ENCODE data around the gene MRPL9.

Gene MRPL9

DNA sequence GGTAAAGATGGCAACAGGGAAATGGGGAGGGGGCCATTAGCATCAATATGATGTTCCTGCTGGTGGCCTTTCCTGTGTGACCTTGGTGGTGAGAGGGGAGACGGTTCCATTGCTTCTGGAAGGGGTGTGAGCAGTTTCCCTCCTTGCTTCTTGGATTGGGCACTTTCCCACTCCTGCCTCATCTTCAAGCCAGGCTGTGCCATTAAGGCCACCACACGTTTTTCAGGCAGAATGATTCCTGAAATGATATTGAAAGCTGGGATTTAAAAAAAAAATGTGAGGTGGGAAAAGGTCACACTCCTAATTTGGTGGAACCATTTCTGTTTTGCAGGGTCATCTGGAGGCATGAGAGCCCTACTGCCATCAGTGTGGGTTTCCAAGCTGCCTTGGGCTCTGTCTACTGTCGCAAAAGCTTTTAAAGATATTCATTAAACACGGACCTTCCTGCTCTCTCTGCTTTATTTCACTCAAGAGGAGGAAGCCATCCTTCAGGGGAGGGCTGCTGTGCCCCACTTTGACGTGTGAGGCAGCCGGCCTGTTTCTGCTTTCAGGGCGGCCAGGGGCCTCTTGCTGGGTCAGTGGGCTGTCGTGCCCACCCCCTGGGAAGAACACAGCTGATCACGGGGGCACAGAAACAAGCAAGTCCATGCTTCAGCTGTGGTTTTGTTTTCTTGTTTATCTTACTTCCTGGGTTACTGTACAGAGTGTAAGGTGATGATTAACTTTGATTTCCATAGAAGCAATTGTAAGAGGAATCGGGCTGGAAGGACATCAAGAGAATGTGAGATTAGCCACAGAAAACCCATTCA lies 33.9 kb downstream of the MRPL9 start:
- no peak for DNase-seq

GRCh38 chr1:151728151-151729054 lies 34.9 kb downstream of the MRPL9 start:
- no peak for DNase-seq

DNA sequence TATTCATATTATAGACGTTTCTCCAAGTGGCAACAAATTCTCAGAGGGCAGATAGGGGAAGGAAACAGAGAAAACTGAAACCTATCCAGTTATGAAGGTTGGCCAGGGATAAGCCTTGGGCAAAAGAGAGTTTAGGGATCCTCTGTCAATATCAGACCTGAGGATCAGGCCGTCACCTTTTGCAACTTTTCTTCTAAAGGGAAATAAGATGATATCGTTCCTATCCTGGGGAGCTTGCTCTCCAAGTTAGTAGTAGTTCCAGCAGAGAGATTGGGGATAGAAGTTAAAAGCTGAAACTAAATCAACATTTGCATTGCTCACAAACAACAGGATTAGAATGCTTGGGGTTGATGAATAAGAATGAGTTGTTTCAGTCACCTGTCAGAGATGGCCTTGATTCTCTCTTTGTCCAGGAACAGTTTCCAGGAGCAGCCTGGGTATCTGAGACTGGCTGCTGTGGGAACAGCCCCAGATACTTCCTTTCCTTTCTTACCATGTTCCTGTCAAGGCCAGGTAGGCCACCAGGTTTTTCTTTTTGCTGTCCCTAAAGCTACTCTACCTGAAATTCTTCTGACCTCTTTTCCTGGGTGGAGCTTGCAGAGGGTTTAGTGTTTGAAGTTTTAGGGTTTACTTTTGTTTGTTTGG lies 39.4 kb downstream of the MRPL9 start:
- DNase-seq, result no peak

GRCh38 chr1:151721788-151722510 lies 41.3 kb downstream of the MRPL9 start:
- no peak for DNase-seq

- peak; percentile 32 to 42 for DNase-seq
These were observed 42.1 kb downstream of the MRPL9 start, which contains the start of gene RIIAD1 for GRCh38 chr1:151720974-151721787. Gene RIIAD1, plus strand, starts transcription at chr1:151721522. Its CDS starts 15 bp downstream, at chr1:151721537.

GRCh38 chr1:151720554-151720953 lies 42.7 kb downstream of the MRPL9 start:
- DNase-seq, result no peak

DNA sequence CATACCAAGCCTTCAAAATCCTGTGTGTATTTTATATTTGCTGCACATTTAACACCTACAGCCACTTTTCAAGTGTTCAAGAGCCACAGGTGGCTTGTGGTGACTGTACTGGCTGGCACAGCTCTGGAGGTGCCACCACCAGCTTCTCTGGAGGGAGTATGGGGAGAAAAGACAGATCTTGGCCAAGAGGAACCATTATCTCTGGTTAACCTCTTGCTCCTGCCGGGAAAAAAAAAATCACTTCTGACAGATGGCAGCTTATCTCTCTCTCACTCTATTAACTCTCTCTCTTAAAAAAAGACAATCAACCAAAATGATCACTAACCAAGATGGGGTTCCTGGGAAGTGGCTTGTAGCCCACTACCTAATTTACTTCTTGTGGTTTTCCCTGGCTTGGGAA lies 43.2 kb downstream of the MRPL9 start:
- no peak for DNase-seq

GRCh38 chr1:151718666-151719065 lies 44.6 kb downstream of the MRPL9 start:
- no peak for DNase-seq

DNA sequence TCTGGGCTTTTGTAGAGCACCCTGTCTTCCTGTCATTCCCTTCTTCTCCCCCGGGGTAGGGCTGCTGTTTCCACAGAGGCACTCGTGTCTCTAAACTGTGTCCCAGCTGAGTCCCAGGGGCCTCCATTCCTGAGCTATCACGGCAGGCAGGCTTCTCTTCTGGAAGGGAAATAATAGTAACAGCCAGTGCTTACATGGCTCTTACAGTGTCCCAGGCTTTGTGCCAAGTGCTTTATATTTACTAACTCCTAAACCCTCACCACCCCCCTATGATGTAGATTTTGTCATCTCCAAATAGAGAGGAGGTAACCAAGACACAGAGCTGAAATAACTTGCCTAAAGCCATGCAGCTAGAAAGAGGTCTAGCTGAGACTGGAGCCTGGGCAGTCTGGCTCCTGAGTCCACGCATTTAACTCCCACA lies 45.3 kb downstream of the MRPL9 start:
- DNase-seq, result no peak

DNA sequence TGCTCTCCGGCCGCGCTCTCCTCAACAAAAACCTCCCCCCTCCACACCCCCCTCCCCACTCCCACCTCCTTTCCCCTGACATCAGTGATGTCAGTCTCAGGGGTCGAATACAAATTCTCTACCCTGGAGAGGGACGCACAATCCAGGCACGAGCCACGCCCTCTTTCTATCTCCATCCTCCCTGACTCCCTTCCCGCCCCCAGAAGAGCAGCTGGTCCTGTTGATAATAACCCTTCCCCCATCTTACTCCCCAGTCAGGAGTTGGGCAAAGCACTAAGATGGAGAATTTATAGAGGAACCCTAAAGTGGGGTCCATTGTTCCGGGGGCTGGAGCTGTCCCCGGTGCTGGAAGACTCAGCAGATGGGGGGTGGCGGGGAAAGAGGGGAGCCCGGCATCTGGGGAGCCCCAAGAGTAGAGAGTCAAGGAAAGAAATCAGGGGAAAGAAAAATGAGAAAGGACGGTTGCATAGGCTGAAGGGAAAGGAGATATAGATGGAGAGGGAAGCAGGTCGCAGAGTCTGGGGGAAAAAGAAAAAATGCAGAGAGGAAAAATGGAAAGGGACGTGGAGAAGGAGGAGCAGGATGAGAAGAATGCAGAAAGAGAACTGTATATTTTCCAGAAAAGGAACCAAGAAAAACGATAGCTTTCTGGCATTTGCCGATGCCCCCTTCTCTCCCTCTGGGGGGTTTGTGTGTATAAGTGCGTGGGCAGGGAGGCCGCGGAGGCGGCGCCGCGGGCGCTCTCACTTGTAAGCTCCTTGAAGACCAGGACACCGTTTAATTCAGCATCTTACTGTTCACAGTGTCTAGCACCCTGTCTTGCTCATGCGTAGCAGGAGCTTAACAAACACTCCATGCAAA lies 46.3 kb downstream of the MRPL9 start, which contains the start of gene CELF3:
Gene CELF3, minus strand, starts transcription at position 33 of the 861 bp plus-strand sequence. CDS start 783 bp downstream, outside the sequence.
- no peak for DNase-seq

GRCh38 chr1:151716405-151716762 lies 46.9 kb downstream of the MRPL9 start:
- DNase-seq, result no peak

DNA sequence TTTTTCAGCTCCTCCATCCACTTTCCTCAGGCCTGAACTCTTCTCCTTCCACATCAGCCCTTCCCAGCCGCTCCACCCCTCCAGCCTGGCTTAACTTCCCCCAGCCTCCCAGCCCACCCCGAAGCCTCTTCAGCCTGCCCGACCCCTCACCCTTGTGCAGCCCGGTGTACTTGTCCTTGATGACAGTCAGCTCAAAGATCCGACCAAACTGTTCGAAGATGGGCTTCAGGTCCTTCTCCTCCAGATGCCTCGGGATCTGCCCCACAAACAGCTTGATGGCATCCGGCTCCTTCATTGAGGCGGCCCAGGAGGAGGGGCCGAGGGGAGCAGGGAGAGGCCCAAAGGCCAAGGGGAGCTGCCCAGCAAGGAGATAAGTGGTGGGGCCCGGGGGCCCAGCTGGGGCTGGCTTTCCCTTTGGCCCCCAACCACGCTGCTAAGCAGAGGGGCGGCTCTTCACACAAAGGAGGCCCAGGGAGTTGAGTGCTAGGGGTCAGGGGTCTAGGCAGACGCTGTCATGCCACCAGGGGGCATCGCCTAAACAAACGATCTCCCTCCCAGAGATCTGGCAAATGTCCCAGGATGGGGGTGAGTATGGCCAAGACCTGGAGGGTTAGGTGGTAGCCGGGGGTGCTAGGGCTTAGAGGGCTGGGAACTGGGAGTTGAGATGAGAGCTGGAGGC lies 47.4 kb downstream of the MRPL9 start:
- DNase-seq, result no peak

DNA sequence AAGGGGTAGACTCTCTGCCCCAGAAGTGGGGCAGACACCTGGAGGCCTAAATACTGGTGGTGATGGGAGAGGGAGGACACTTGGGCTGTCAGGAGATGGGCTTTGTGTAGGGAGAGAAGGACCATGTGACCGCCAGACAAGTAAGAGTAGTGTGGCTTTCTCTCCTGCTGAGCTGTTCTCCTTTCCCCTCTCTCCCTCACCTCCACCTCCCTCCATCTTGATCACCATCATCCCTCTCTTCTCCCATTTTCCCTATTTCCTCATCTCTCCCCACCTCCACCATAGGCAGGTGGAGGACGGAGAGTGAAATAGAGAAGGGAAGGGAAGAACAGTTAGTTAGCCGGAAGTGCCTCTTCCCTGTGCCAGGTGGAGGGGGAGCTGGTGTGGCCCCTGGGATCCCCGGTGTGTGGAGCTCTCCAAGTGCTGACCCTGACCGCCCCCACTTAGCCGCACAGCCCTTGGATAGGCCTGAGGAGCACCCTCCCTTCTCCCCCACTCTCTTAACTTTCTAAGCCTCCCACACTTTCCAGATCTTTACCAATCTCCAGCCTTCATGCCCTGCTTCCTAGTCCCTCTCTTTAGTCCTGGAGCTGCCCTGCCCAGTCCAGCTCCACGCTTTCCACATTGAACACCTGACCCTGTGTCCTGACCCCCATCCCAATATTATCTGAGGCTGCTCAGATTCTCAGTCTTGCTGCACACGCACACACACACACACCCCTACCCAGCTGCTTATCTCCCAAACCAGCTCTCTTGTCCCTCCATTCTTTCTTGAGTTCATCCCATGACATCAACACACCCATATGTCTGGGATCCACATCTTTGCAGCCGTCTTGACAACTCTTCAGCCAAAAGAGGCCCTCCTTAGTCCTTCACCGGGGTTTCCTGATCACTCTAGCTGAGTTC lies 48.2 kb downstream of the MRPL9 start:
- DNase-seq, result no peak

DNA sequence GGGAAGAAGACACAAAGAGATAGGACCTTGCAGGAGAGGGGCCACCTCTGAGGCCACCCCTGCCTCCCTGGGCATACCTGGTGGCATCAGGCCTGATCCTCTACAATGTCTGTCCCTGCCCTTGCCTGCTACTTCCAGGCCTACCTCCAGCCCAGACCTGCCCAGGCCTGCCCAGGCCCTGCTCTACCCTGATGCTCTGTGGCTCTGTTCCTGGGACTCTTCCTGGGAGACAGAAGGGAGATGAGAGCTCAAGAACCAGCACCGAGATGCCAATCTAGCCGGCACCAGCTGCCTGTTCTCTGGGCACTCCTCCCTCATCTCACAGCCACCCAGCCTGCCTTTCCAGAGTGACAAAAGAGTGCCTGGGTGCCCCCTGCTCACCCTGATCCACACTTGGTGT lies 49.4 kb downstream of the MRPL9 start:
- no peak for DNase-seq

DNA sequence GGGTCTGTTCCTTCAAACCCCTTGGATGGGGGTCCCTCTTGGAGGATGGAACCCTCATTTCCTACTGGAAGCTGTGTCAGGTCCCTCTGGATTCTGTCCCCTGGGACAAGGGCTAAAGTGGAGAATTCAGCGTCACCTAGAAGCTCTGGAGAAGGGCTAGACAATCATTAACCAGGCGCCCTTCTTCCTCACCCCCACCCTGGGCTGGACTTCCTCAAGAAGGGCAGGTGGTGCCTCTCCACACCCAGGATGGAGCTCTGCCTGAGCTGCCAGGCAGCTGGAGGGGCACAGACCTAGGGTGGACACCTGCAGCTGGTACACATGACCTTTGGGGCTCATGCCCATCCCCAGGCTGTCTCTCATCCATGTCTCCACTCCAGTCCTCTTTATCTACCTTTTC lies 50.3 kb downstream of the MRPL9 start:
- DNase-seq, result no peak

GRCh38 chr1:151711951-151712350 lies 51.3 kb downstream of the MRPL9 start:
- DNase-seq, result no peak

DNA sequence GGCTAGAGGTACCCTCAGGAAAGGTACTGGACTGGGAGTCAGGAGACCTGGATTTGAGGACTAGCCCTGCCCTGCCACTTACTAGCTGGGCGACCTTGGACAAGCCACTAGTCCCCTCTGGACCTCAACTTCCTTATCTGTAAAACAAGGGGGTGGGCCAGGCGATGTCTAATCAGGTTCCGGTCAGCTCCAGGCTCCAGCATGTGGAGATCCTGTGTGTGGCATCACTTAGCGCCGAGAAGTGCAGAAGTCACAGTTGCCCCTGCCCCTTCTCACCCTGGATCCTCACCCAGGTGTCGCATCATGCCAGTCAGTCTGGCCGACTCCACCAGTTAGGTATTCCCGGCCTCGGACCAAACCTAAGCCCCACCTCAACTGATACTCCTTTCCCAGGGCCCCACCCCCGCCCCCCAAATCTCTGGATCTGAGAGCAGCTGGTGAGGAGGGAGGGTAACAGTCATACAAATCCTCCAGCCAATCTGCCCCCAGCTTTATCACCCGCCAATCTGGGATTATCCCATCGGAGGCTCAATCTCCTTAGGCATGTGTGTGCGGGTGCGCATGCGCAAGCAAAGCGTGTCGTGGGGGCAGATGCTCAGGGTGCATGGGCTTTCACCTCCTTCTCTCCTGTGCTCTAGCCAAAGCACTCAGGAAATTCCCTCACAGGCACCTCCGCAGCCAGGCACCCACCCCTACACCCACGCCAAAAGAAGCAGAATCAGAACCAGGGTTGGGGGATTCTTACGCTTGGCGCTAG lies 52.1 kb downstream of the MRPL9 start:
- DNase-seq, result no peak

GRCh38 chr1:151710187-151710840 lies 53.0 kb downstream of the MRPL9 start:
- peak; percentile 23 to 47 for DNase-seq
